Measurements from ENCODE around the gene TOM1L1. TPM values are rescaled to one million over a fixed set of nuclear protein-coding genes. Genes with fewer than 3 reads are reported as not detected.

The TOM1L1 gene
- total RNA-seq, 3 donors from 2014 or later (not counting 1 experiment from before 2014, with no cell fraction given): not detected

DNA sequence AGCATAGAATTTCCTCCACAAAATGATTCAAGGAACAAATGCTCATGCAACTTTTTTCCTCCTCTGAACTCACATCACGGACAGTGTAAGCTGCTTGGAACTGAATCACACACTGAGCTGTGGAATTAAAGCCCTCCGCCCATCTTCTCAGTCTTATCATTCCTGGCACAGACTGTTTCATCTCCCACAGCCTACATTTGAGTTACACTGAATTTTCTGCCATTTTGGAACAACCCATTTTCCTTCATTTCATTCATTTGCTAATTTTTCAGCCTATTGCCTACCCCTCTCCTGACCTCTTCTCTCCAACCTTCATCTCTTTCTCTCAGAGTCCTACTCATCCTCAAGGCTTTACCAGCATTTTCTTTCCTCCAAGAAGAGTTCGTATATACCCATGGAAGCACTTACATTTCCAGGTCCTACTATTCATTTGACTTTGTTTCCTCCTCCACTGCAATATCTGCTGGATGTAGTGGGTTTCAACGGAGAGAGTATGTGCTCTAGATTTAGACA, 39.1 kb upstream of the TOM1L1 start:
- no peaks in the 10 kb centered on the region for H3K27me3 ChIP-seq (ENCODE audit: control insufficient read depth, insufficient read depth, low read length)
- H3K4me1 ChIP-seq (ENCODE audit: control insufficient read depth, insufficient read depth, low read length): no peaks in the 10 kb centered on the region
- Mint-ChIP-seq H3K9me3 (peaks cover 0 to 3% of the 10 kb centered on the region in 2 donors), H3K27ac (no peak overlapping the region), H3K36me3 (no peaks in the 10 kb centered on the region), H3K4me1 (no peaks in the 10 kb centered on the region), H3K27me3 (ENCODE audit: low read depth in 2 of 2) (no peaks in the 10 kb centered on the region), H3K4me3 (no peak overlapping the region)
- no peak overlapping the region for H3K4me3 ChIP-seq (ENCODE audit: low read length)
- no peak for DNase-seq
- no peak overlapping the region for H3K27ac ChIP-seq (ENCODE audit: low read length)
- H3K9me3 ChIP-seq (ENCODE audit: control insufficient read depth, insufficient read depth, low read length): no peaks in the 10 kb centered on the region
- no peaks in the 10 kb centered on the region for H3K36me3 ChIP-seq (ENCODE audit: control insufficient read depth, insufficient read depth, low read length)
- TF ChIP-seq, protein P1, sequence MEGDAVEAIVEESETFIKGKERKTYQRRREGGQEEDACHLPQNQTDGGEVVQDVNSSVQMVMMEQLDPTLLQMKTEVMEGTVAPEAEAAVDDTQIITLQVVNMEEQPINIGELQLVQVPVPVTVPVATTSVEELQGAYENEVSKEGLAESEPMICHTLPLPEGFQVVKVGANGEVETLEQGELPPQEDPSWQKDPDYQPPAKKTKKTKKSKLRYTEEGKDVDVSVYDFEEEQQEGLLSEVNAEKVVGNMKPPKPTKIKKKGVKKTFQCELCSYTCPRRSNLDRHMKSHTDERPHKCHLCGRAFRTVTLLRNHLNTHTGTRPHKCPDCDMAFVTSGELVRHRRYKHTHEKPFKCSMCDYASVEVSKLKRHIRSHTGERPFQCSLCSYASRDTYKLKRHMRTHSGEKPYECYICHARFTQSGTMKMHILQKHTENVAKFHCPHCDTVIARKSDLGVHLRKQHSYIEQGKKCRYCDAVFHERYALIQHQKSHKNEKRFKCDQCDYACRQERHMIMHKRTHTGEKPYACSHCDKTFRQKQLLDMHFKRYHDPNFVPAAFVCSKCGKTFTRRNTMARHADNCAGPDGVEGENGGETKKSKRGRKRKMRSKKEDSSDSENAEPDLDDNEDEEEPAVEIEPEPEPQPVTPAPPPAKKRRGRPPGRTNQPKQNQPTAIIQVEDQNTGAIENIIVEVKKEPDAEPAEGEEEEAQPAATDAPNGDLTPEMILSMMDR (IDR thresholded peaks at IDR 0.05): no peak
- no peak for ATAC-seq
- 78% methylated on average over 4 of the region's 4 CpGs for WGBS (ENCODE audit: insufficient coverage)
- intact Hi-C loops (cut with micrococcal nuclease): no loop called here

DNA sequence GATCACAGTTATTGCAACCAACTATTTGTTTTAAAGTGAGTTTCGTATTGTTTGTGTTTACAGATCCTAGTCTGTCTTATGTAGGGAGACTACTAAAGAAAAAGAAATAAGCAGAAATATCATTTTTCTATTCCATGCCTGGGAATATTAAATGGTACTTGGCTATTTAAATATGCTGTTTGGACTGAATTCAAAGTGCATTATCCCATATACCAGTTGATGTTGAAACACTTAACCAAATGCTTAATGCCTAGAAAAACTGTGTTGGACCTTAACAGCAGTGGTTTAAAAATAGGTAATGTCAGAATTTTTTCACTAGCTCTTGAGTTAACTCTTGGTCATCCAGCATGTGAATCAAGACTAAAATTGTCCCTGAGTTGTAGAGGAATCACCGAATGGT, 37.5 kb upstream of the TOM1L1 start:
- H3K27ac ChIP-seq (ENCODE audit: low read length): no peak overlapping the region
- 73% methylated on average over 1 of the region's 2 CpGs for WGBS (ENCODE audit: insufficient coverage)
- H3K36me3 Mint-ChIP-seq: no peaks in the 10 kb centered on the region
- intact Hi-C loops (cut with micrococcal nuclease): no loop called here
- TF ChIP-seq, protein P1 (IDR thresholded peaks at IDR 0.05): no peak
- H3K27ac Mint-ChIP-seq: no peak overlapping the region
- no peaks in the 10 kb centered on the region for H3K27me3 Mint-ChIP-seq (ENCODE audit: low read depth in 2 of 2)
- no peak overlapping the region for H3K4me3 Mint-ChIP-seq
- no peaks in the 10 kb centered on the region for H3K4me1 ChIP-seq (ENCODE audit: control insufficient read depth, insufficient read depth, low read length)
- H3K36me3 ChIP-seq (ENCODE audit: control insufficient read depth, insufficient read depth, low read length): no peaks in the 10 kb centered on the region
- no peaks in the 10 kb centered on the region for H3K4me1 Mint-ChIP-seq
- H3K9me3 Mint-ChIP-seq: peaks cover 0 to 3% of the 10 kb centered on the region in 2 donors
- H3K27me3 ChIP-seq (ENCODE audit: control insufficient read depth, insufficient read depth, low read length): no peaks in the 10 kb centered on the region
- no peaks in the 10 kb centered on the region for H3K9me3 ChIP-seq (ENCODE audit: control insufficient read depth, insufficient read depth, low read length)
- ATAC-seq (no peak), DNase-seq (no peak)
- no peak overlapping the region for H3K4me3 ChIP-seq (ENCODE audit: low read length)

DNA sequence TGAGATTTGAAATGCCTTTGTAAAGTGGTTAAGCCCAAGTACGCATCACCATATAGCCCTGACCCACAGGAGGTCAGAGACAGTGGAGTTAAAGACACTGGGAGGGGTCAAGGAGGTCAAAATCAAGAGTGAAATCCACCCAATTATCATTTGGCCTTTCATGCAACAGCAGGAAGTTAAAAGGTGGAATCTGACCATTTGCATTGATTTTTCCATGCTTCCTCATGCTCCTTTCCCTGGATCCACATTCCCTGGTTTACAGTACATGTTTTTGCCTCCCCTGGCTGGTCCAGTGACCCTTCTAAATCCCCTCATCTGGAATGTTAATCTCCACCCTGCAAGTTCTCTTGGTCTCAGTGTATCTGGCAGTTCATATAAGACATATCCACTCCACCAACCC, 36.6 kb upstream of the TOM1L1 start:
- peaks cover 0 to 3% of the 10 kb centered on the region in 2 donors for H3K9me3 Mint-ChIP-seq
- TF ChIP-seq, protein P1 (IDR thresholded peaks at IDR 0.05): no peak
- Histone ChIP-seq H3K36me3 (ENCODE audit: control insufficient read depth, insufficient read depth, low read length) (no peaks in the 10 kb centered on the region), H3K27me3 (ENCODE audit: control insufficient read depth, insufficient read depth, low read length) (no peaks in the 10 kb centered on the region), H3K27ac (ENCODE audit: low read length) (no peak overlapping the region), H3K4me3 (ENCODE audit: low read length) (no peak overlapping the region), H3K4me1 (ENCODE audit: control insufficient read depth, insufficient read depth, low read length) (no peaks in the 10 kb centered on the region), H3K9me3 (ENCODE audit: control insufficient read depth, insufficient read depth, low read length) (no peaks in the 10 kb centered on the region)
- 89% methylated on average over 1 of the region's 1 CpG for WGBS (ENCODE audit: insufficient coverage)
- H3K4me1 Mint-ChIP-seq: no peaks in the 10 kb centered on the region
- no peaks in the 10 kb centered on the region for H3K27me3 Mint-ChIP-seq (ENCODE audit: low read depth in 2 of 2)
- H3K4me3 Mint-ChIP-seq: no peak overlapping the region
- no peak for ATAC-seq
- H3K36me3 Mint-ChIP-seq: no peaks in the 10 kb centered on the region
- no peak overlapping the region for H3K27ac Mint-ChIP-seq
- no peak for DNase-seq
- intact Hi-C loops (cut with micrococcal nuclease): no loop called here
